Measurements from ENCODE around the gene HTR1D.
"Not testable (repeated sequence)": the region's sequence is repeated elsewhere in the genome, so short reads cannot be mapped to it uniquely, and the experiment has no call there.

The HTR1D gene

GRCh38 chr1:23217421-23218115, at the start of gene HTR1D:
Gene HTR1D, minus strand, starts transcription at chr1:23217502. Its CDS starts 23,283 bp downstream, at chr1:23194219.
- DNase-seq: peak in 1 of 2 experiments; percentile 10

- no peak for DNase-seq
Observed at GRCh38 chr1:23263380-23263887, 46.1 kb upstream of the HTR1D start.

GRCh38 chr1:23258082-23258481, 40.8 kb upstream of the HTR1D start:
- DNase-seq: not testable (repeated sequence)

- DNase-seq: not testable (repeated sequence)
Observed at GRCh38 chr1:23257371-23257770, 40.1 kb upstream of the HTR1D start.

- no peak for DNase-seq
Observed at GRCh38 chr1:23254584-23254983, 37.3 kb upstream of the HTR1D start.

GRCh38 chr1:23251812-23252211, 34.5 kb upstream of the HTR1D start:
- DNase-seq: no peak

- DNase-seq: no peak
Observed at GRCh38 chr1:23249787-23250454, 32.6 kb upstream of the HTR1D start.

- no peak for DNase-seq
Observed at GRCh38 chr1:23247276-23247675, 30.0 kb upstream of the HTR1D start.

GRCh38 chr1:23246274-23246673, 29.0 kb upstream of the HTR1D start:
- DNase-seq: no peak

GRCh38 chr1:23244256-23244761, 27.0 kb upstream of the HTR1D start:
- DNase-seq: no peak

- no peak for DNase-seq
Observed at GRCh38 chr1:23242414-23242813, 25.1 kb upstream of the HTR1D start.

- DNase-seq: no peak
Observed at GRCh38 chr1:23239638-23240295, 22.5 kb upstream of the HTR1D start.

GRCh38 chr1:23238565-23238964, 21.3 kb upstream of the HTR1D start:
- DNase-seq: no peak

- no peak for DNase-seq
Observed at GRCh38 chr1:23237508-23237907, 20.2 kb upstream of the HTR1D start.

GRCh38 chr1:23227806-23228205, 10.5 kb upstream of the HTR1D start:
- DNase-seq: no peak

- no peak for DNase-seq
Observed at GRCh38 chr1:23224739-23225648, 7.7 kb upstream of the HTR1D start.

GRCh38 chr1:23223963-23224362, 6.7 kb upstream of the HTR1D start:
- DNase-seq: not testable (repeated sequence)

GRCh38 chr1:23223490-23223951, 6.2 kb upstream of the HTR1D start:
- DNase-seq: not testable (repeated sequence)

GRCh38 chr1:23222742-23223141, 5.4 kb upstream of the HTR1D start:
- DNase-seq: no peak

- DNase-seq: no peak
Observed at GRCh38 chr1:23222331-23222730, 5.0 kb upstream of the HTR1D start.

GRCh38 chr1:23221107-23221506, 3.8 kb upstream of the HTR1D start:
- no peak for DNase-seq

GRCh38 chr1:23216771-23217420, 406 bp downstream of the HTR1D start:
- peak; percentile 32 to 35 for DNase-seq
